ACHN (cell line): ENCODE data around the gene ACAP3.
"Not testable (repeated sequence)": the region's sequence is repeated elsewhere in the genome, so short reads cannot be mapped to it uniquely, and the experiment has no call there.

Experiments
- DNase-seq: peaks from one replicate; pipeline ENCODE4 v3.0.0-alpha.2; 2015
- in situ Hi-C: cut with HindIII; loops from 2 replicates; pipeline ENCODE4 v1.10.0; 2017; ENCODE audit warnings: low sequenced_read_pairs, low pct_ligation_motif_present, low pct_unique_long_range_greater_than_20kb

The ACAP3 gene

GRCh38 chr1:1259951-1260600 is 47.7 kb downstream of the ACAP3 start:
- in situ Hi-C loops = no loop called here
- DNase-seq = no peak

GRCh38 chr1:1259540-1259939 is 48.2 kb downstream of the ACAP3 start:
- in situ Hi-C loops = no loop called here
- no peak for DNase-seq

GRCh38 chr1:1259119-1259488 is 48.6 kb downstream of the ACAP3 start:
- in situ Hi-C loops = no loop called here
- DNase-seq = no peak

- DNase-seq = no peak
- in situ Hi-C loops = no loop called here
These were observed 50.5 kb downstream of the ACAP3 start for GRCh38 chr1:1256956-1257871.

- no peak for DNase-seq
- in situ Hi-C loops = no loop called here
These were observed 52.1 kb downstream of the ACAP3 start for GRCh38 chr1:1255611-1256010.

- in situ Hi-C loops = no loop called here
- no peak for DNase-seq
These were observed 52.7 kb downstream of the ACAP3 start for GRCh38 chr1:1255078-1255477.

- no peak for DNase-seq
- in situ Hi-C loops = no loop called here
These were observed 53.1 kb downstream of the ACAP3 start for GRCh38 chr1:1254667-1254998.

GRCh38 chr1:1253972-1254666 is 53.6 kb downstream of the ACAP3 start:
- DNase-seq = no peak
- in situ Hi-C loops = no loop called here

- no peak for DNase-seq
- in situ Hi-C loops = no loop called here
These were observed 54.4 kb downstream of the ACAP3 start for GRCh38 chr1:1253314-1253713.

GRCh38 chr1:1250786-1251284 is 56.9 kb downstream of the ACAP3 start:
- no peak for DNase-seq
- in situ Hi-C loops = no loop called here

GRCh38 chr1:1248009-1248913 is 59.5 kb downstream of the ACAP3 start:
- in situ Hi-C loops, DNase-seq: not testable (repeated sequence)

- in situ Hi-C loops = no loop called here
- DNase-seq = no peak
These were observed 60.3 kb downstream of the ACAP3 start for GRCh38 chr1:1247341-1247913.

- DNase-seq = no peak
- in situ Hi-C loops = no loop called here
These were observed 61.0 kb downstream of the ACAP3 start, which contains the start of gene C1QTNF12 for GRCh38 chr1:1246577-1247340. C1QTNF12 (minus strand) TSS chr1:1246722; CDS start chr1:1246690, 32 bp downstream.

GRCh38 chr1:1245817-1246576 is 61.7 kb downstream of the ACAP3 start:
- in situ Hi-C loops = no loop called here
- DNase-seq = no peak

- no peak for DNase-seq
- in situ Hi-C loops = no loop called here
These were observed 62.4 kb downstream of the ACAP3 start for GRCh38 chr1:1245178-1245816.

GRCh38 chr1:1244192-1244811 is 63.4 kb downstream of the ACAP3 start:
- no peak for DNase-seq
- in situ Hi-C loops = no loop called here
